GM12865 (cell line): ENCODE measurements around the gene EXOC3L1.

Experiments
- DNase-seq: peaks from one replicate; pipeline ENCODE4 v3.0.0; 2010; ENCODE audit warnings: low read depth
- H3K4me3 ChIP-seq: 2 replicates; pipeline ENCODE4 v1.5.1; 2011; ENCODE audit warnings: mild to moderate bottlenecking, low read depth, low read length, control low read depth
- CTCF ChIP-seq: IDR thresholded peaks from 2 replicates; pipeline ENCODE4 v1.5.1; 2011; ENCODE audit warnings: low read length, control low read depth, low read depth, inconsistent platforms; ENCODE audit not compliant: insufficient read depth; ENCODE audit errors: missing control alignments

EXOC3L1 gene

GRCh38 chr16:67180166-67180565 is 9.8 kb downstream of the EXOC3L1 start:
- DNase-seq = no peak
- no peak overlapping the region for H3K4me3 ChIP-seq
- no peak for TF ChIP-seq CTCF

GRCh38 chr16:67179421-67180080 is 10.4 kb downstream of the EXOC3L1 start:
- TF ChIP-seq CTCF = no peak
- H3K4me3 ChIP-seq = no peak overlapping the region
- peak; percentile 43 for DNase-seq

GRCh38 chr16:67177743-67178699 is 11.9 kb downstream of the EXOC3L1 start:
- peak; percentile 55 for DNase-seq
- no peak for TF ChIP-seq CTCF
- H3K4me3 ChIP-seq = no peak overlapping the region

- no peak for DNase-seq
- no peak for TF ChIP-seq CTCF
- no peak overlapping the region for H3K4me3 ChIP-seq
Observed at GRCh38 chr16:67176662-67177061, 13.3 kb downstream of the EXOC3L1 start.

- TF ChIP-seq CTCF = no peak
- 0 out of 2 replicates have a peak overlapping the region, but pooled peaks have one; percentile 53 for H3K4me3 ChIP-seq
- DNase-seq = no peak
Observed at GRCh38 chr16:67174706-67175231, 15.2 kb downstream of the EXOC3L1 start.

- H3K4me3 ChIP-seq = peak overlapping the region; percentile 53
- peak; percentile 73 for DNase-seq
- peak; percentile 18 for TF ChIP-seq CTCF
Observed at GRCh38 chr16:67173808-67174705, 15.9 kb downstream of the EXOC3L1 start.
